NCI-H1092 treated with DMSO at 0.1 percent for 48 hours (cell line): ENCODE measurements around the gene FGGY.
A peak's percentile ranks its signal among the peaks of the same experiment; 100 is the strongest.
"Not testable (repeated sequence)": the region's sequence is repeated elsewhere in the genome, so short reads cannot be mapped to it uniquely, and the experiment has no call there.

Source experiments
- DNase-seq: peaks from one replicate; lab custom pipeline; 2025; lab: John Stamatoyannopoulos, UW

Gene FGGY

GRCh38 chr1:59592924-59593323 lies 296.0 kb downstream of the FGGY start:
- DNase-seq: no peak

DNA sequence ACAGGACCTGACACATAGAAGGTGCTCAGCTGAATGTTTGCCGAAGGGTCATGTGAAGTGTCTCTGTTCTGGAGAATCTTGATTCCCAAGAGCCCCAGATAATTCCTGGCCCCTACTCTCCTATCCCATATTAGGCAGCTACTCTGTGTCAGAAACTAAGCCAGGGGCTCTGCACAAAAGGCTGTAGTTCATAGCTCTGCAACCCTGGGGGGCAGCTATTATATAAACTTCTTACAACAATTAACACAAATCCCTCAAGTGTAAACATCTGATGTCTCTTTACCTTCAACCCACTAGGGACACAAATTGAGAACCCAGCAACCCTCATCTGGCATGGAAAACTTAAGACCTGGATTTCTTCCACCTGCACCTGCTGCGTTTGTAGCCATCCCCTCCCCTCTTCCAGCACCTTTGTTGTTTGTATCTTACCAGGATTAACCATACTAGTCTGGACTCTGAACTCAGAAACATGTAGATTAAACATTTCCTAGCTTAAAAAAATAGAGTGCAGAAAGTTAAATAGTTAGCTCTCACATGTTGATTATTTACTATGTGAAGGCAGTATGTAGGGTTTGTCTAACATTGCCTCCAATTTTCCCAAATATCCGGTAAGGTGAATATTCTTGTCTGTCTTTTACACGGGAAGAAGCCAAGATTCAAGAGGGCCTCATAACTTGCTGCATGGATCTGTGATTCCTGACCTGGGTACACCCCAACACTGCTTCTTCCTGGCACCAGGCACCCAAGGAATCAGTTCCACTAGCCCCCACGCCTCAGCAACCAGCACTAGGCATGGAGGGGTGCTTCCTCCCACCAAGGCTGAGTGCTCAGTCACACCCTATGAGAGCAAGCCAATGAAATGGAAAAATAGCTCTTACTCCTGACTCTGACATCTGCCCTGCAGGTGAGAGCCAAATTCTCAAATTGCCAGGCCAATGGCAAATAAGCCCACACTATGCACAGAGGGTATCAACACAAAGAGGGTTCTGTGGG lies 297.2 kb downstream of the FGGY start:
- DNase-seq: no peak

DNA sequence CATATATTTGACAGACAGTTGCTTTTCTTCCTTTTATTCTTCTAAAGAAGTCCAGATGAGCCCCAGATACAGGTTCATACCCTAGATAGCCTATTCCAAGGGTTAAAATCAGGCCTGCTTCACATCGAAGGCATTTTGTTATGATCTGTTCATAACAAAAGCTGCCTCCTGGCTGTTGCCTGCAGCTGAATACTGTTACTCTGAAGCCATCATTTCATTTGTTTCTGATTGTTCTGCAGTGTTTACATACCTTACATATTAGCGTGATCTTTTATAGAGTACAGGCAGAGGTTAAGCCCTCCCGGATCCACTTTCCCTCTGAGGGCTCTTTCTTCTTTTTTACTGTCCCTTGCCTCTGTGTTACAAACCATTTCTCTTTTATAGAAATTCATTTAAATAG lies 298.9 kb downstream of the FGGY start:
- no peak for DNase-seq

DNA sequence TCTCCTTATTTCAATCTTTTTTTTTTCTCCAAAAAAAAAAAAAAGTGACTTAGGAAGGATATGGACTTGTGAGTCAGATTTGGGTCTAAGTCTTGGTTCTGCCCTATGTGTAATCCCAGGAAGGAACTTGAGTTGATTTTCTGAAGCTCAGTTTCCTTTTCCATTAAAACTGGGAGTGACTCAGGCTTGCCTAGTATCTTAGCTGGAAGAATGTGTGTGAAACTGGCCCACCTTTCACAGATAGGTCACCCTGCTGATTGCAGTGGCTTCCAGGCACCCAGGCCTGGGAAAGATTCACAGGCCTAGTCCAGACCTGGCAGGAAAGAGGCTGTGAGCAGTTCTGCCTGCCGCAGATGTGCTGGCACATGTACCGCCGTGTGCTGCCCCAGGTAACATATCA lies 299.5 kb downstream of the FGGY start:
- no peak for DNase-seq

- no peak for DNase-seq
Observed at GRCh38 chr1:59596956-59597355, 300.1 kb downstream of the FGGY start.

DNA sequence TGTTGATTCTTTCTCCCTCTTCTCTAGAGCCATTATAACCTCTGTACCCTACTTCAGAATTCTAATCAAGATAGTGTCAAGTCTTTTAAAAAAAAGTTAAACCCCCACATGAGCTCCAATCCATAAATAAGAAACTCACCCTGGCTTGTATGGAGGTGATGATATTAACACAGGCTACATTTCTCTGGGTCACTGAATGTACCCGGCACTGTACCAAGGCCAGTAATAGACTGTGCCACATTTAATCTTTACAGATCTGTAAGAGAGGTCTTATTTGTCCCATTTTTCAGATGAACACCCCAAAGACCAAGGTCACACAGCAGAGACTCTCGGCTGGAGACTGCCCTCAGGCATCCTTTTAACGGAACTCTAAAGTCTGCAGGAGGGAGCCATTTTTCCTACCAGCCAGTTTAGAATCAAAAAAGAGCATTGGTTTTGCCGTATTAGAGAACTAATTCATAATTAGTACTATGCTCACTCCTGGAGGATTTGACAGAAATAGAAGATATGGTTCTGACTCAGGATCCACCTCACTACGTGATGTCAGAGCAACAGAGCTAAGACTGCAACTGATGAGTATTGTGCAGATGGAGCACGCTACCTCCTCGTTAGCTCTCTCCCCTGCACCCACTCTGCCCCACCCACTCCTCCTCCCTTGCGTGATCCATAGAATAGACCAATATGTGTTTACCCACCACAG lies 300.7 kb downstream of the FGGY start:
- no peak for DNase-seq

DNA sequence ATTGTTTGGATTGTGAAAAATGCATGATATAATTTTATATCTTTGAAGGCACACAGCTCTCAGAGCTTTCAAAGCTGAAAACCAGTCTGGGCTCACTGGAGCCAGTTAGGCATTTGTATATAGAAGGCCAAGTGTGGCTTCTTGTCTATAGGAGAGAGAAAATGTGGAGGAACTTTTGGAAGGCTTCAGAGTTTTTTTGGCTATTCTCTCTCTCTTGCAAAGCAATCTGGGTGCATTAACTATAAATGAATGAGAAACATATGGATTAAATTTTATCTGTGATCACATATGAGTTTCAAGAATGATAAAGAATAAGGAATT lies 301.2 kb downstream of the FGGY start:
- no peak for DNase-seq

- DNase-seq: no peak
Observed at GRCh38 chr1:59601041-59601441, 304.1 kb downstream of the FGGY start.

GRCh38 chr1:59601811-59602210 lies 304.9 kb downstream of the FGGY start:
- no peak for DNase-seq

GRCh38 chr1:59604191-59604590 lies 307.3 kb downstream of the FGGY start:
- DNase-seq: no peak

DNA sequence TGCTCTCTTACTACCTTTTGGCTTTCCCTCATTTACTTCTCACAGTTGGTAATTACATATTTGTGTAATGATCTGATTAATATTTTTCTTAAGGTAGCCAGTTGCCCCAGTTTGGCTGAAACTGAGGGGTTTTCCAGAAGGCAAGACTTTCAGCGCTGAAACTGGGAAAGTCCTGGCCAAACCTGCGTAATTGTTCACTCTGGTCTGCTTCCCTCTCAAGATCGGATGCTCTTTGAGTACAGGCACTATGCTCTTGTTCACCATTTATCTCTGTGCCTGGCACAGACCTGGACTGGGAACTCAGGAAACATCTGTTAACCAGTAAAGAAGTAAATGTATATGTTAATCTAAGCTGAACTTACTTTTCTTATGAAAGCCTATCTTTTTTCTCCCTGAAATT lies 308.3 kb downstream of the FGGY start:
- no peak for DNase-seq

- DNase-seq: no peak
Observed at GRCh38 chr1:59605761-59606160, 308.9 kb downstream of the FGGY start.

GRCh38 chr1:59609245-59609644 lies 312.4 kb downstream of the FGGY start:
- no peak for DNase-seq

- not testable (repeated sequence) for DNase-seq
Observed at GRCh38 chr1:59610499-59610898, 313.6 kb downstream of the FGGY start.

- DNase-seq: no peak
Observed at GRCh38 chr1:59617434-59617833, 320.5 kb downstream of the FGGY start.

DNA sequence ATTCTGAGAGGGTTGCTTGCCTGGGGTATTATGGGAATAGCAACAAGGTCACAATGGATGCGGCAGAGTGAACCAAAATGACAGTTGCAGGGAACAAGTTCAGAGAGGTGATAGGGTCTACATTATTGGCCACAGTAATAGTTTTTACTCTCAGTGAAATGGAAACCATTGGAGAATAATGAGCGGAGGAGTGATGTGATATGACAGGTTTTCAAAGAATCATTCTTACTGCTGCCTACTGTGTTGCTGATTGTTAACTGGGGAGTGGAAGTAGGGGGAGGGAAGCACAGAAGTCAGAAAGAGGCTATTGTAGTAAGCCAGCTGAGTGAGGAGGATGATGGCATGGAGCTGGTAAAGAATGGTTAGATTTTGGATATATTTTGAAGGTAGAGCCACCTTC lies 322.7 kb downstream of the FGGY start:
- DNase-seq: no peak

- DNase-seq: no peak
Observed at GRCh38 chr1:59625384-59625783, 328.5 kb downstream of the FGGY start.

DNA sequence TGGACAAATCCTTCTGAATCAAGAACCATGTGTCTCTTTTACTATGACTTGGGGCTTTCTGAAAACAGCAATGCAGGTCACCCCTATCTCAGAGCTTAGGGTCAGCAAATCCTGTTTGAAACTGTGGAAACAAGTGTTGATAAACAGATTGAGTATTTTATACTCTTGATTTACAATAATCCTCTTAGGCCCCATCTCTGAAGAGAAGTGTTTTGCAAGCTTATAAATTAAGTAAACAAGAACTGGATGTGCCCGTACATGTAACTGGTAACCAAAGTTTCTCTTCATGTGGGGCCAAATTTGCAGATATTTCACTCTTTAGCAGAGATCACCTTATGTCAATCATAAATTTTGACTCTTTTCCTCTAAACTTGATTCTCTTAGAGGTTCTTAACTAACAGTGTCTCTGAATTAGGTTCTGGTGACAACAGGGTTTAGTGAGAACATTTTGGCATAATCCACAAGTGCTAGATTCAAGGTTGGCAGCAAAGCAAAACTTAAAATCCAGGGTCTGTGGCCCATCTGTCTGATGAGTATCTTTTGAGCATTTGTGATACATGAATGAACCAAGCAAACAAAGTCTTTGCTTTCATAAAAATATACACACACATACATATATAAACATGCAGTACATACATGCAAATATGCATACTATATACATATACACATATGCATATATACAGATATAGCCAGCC lies 334.8 kb downstream of the FGGY start:
- no peak for DNase-seq

GRCh38 chr1:59635097-59635496 lies 338.2 kb downstream of the FGGY start:
- DNase-seq: peak; percentile 11

DNA sequence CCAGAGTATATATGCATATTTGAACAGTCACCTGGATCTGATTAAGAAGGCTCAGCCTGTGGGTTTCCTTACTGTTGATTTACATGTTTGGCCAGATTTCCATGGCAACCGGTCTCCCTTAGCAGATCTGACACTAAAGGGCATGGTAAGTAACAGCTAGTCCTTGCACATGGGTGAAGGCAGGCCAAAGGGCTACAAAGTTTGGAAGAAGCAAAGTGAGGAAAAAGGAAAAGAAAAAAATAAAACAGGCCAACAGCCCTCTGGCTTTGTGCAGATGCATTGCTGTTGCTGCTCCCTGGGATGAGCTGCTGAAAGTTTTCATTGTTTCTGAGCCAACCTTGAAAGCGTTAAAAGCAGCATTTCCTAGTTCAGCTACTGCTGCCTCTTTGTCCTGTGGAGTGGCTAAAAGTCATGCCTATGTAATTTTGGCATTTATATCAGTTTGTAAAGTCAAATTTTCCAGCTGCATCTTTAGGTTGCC lies 341.4 kb downstream of the FGGY start:
- no peak for DNase-seq

DNA sequence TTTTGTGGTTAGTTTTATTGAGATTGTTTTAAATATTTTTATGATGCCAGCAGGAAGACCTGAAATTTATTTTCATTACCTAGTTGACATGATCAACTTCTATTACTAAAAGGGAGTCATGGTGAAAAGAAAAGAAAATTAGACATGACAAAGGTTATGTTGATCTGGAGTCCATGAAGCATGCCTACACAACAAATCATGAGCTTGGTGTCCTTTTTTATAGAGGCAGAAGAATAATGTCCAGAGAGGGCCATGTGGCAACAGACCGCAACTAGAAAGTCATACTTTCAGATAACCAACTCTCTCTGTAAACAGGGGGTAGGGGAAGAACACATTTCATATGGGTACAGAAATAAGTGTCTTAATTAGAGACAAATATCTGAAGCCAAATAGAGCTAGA lies 342.4 kb downstream of the FGGY start:
- no peak for DNase-seq

GRCh38 chr1:59640851-59641250 lies 344.0 kb downstream of the FGGY start:
- no peak for DNase-seq

DNA sequence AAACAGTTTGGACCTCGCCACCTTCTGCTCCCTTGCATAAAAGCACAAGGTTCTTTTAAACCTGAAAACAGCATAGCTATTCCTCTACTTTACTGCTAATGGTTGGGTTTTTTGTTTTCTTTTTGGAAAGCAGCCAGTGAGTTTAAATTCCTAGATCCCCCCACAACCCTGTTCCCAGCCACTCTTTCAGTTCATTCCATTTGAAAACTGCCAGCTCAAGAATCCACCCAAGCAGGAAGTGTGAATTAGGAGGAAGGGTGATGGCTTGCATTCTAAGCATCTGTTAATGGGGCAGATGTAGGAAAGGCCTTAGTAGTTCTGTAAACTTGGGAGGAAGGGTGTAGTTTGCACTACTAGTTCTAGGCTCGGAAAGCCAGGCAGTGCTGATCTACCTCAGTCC lies 344.9 kb downstream of the FGGY start:
- DNase-seq: no peak
